HG03439 (cell line): ENCODE data around the gene MAP1B.

Experiments
- ATAC-seq: cut with Tn5 transposase; IDR thresholded peaks from one replicate; pipeline ENCODE4 v1.9.1; 2021; ENCODE audit warnings: mild to moderate bottlenecking, moderate library complexity; ENCODE audit not compliant: unreplicated experiment

The MAP1B gene

DNA sequence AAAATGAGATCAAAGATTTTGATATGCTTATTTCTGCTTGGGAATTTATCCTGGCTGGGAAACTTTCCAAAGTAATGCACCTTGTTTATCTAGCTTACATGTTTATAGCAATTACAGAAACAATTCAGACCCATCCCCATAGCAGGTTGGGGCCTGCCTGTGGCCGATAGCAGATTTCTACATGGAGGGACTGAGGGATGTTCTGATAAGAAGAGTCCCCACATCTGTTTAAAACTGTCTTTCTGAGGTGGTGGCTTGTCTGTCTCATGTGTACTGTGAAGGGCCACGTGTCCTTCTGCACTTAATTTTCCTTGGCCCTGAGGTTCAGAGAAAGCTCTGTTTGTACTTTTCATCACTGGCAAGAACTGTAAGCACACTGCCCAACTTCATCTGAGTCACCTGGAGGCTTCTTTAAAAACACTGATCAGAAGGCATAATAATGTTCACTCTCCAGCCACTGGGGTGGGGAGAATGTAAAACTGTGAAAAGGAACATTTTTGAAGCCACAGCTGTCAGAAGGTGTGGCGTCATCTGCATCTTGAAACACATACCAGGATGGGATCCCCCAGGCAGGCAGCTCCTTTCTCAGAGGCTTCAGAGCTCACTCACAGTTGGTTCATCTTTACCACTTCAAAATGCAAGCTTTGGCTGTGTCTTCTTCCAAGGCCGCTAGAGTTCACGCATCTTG lies 80.3 kb downstream of the MAP1B start:
- ATAC-seq: no peak

DNA sequence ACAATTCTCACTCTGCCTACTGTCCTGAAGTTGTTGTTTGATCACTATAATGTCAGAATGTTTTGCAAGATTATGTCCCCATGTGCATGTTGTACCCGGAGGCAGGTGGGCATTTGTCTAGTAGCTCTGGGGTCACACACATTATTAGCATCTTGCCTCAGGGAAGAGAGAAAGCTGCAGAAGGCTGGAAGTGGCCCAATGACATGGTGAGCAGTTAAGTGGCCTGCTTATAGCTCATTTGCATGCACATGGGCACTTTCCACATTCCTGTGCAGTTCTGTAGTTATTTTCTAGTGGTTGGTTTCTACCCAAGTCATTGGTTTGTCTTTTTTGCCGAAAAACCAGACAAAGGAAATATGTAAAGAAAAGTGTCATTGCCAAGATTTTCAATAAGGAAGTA lies 80.9 kb downstream of the MAP1B start:
- ATAC-seq: no peak

DNA sequence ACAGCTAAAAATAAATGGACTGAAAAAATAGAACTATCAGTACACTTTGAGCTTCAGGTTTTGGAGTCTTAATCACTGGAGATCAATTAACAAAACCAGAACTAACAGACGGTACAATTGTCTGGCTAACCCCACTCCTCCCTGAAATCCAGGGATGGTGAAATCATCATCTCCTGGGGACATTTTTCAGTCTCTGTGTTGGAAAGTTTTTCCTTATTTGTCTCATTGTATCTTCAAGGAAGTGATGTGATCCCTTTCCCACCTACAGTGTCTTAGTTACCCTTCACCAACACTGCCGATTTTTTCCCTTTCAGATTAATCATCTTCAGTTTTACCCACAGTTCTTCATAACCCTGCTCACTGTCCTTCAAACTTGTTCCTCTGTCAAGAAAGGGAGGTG lies 81.9 kb downstream of the MAP1B start:
- ATAC-seq: no peak

DNA sequence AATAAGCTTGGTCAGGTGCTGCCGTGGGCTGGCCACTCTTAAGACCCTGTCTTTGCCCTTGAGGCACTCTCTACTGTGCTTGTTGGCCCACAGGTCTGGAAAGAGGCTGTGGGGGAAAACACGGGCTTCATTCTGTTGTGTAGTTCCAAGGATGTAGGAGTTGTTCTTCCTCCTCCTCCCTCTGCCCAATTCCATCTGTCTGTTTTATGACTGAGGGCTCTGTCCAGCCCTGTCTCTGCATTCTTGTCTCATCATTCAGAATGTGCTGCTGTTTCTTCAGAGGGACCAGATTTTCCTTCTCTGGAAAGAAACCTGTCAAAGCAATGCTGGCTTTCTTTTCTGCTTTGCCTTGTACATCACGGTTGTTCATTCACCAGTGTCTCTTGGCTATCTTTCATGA lies 84.1 kb downstream of the MAP1B start:
- ATAC-seq: no peak

DNA sequence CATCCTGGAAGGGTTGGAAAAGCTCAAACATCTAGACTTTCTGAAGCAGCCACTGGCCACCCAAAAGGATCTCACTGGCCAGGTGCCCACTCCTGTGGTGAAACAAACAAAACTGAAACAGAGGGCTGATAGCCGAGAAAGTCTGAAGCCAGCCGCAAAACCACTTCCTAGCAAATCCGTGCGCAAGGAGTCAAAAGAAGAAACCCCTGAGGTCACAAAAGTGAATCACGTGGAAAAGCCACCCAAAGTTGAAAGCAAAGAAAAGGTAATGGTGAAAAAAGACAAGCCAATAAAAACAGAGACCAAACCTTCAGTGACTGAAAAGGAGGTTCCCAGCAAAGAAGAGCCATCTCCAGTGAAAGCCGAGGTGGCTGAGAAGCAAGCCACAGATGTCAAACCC lies 87.6 kb downstream of the MAP1B start:
- peak; percentile 91 for ATAC-seq

DNA sequence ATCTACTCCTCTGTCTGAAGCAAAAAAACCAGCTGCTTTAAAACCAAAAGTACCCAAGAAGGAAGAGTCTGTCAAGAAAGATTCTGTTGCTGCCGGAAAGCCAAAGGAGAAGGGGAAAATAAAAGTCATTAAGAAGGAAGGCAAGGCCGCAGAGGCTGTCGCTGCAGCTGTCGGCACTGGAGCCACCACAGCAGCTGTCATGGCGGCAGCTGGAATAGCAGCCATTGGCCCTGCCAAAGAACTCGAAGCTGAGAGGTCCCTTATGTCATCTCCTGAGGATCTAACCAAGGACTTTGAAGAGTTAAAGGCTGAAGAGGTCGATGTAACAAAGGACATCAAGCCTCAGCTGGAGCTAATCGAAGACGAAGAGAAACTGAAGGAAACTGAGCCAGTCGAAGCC lies 88.3 kb downstream of the MAP1B start:
- no peak for ATAC-seq

DNA sequence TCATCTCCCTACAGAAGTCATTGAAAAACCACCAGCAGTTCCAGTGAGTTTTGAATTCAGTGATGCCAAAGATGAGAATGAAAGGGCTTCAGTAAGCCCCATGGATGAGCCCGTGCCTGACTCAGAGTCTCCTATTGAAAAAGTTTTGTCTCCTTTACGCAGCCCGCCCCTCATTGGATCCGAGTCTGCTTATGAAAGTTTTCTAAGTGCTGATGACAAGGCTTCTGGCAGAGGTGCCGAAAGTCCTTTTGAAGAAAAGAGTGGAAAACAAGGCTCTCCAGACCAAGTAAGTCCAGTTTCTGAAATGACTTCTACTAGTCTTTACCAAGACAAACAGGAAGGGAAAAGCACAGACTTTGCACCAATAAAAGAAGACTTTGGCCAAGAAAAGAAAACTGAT lies 90.1 kb downstream of the MAP1B start:
- ATAC-seq: no peak

DNA sequence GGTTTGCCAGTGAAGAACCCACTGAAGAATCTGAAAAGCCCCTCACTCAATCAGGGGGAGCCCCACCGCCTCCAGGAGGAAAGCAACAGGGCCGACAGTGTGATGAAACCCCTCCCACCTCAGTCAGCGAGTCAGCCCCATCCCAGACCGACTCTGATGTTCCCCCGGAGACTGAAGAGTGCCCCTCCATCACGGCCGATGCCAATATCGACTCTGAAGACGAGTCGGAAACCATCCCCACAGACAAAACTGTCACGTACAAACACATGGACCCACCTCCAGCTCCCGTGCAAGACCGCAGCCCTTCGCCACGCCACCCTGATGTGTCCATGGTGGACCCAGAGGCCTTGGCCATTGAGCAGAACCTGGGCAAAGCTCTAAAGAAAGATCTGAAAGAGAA lies 92.4 kb downstream of the MAP1B start:
- no peak for ATAC-seq

DNA sequence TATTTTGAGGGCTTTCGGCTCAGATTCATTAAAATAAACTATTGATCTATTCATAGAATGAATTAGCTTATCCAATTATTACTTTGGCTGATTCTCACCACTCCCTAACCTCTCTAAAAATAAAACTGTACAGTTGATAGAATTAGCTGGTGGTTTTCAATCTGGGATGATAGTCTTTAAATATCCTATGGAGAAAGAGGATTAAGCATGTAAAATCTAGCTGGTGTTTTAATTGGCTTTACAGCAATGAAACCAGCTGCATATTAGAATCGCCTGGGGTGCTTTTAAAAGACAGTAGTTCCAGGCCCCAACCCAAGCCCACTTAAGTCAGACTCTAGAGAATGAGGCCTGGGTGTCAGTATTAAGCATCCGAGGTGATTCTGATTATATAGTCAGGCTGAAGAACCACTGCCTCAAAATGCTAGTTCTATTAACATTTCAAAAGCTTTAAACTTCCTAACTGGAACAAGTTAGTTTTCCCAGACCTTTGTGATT lies 95.1 kb downstream of the MAP1B start:
- no peak for ATAC-seq

DNA sequence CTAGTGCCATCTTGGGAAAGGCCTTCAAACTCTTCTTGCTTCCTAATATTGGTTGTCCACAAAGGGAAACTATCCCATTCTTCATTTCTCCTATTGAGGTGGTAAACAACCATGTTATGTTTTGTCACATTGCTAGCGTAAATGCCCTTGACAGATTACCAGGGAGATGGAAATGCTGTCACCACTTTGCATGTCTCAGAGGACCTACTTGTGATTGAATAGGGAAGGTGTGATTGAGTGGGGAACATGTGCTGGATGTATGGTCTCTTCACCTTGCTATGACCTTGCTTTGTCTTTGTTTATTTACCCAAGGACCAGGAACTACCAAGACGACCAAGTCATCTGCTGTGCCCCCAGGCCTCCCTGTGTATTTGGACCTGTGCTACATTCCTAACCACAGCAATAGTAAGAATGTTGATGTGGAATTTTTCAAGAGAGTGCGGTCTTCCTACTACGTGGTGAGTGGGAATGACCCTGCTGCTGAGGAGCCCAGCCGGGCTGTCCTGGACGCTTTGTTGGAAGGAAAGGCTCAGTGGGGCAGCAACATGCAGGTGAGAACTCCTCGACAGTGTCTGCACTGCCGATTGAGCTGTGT lies 96.1 kb downstream of the MAP1B start:
- no peak for ATAC-seq

DNA sequence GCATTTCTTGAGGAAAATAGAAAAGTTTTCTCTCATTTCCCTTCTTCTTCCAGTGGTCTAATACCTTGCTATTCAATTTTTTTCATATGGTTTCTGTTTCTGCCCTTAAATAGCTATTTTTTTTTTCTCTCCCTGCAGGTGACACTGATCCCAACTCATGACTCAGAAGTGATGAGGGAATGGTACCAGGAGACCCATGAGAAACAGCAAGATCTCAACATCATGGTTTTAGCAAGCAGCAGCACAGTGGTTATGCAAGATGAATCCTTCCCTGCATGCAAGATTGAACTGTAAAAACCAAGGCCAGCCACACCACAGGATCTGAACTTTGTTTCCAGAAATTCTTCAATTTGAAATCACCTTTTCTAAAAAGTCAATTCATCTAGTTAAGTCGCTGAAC lies 97.7 kb downstream of the MAP1B start:
- no peak for ATAC-seq

DNA sequence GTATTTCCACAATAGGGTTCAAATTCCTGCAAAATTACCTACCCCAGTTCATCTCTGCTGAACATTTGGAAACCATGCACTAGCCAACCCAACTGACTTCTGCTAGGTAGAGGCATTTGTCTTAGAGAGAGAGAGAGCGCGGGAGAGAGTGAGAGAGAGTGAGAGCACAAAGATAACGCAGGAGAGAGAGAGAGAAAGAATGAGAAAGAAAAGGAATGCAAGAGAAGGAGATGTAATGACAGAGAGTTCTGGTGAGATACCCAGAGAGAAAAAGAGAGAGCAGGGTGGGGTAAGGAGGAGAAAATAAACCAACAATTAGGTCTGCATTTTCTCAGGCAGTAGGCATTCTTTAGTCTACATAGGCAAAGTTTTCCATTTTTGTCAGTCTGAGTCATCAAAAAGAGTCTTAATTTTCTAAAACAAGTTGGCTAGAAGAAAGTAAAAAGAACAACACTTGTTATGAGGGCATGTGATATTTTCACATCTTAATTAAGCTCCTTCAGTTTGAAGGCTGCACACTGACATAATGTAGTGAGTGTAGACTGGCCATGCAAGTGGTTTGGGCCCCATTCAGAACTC lies 98.2 kb downstream of the MAP1B start:
- ATAC-seq: no peak

DNA sequence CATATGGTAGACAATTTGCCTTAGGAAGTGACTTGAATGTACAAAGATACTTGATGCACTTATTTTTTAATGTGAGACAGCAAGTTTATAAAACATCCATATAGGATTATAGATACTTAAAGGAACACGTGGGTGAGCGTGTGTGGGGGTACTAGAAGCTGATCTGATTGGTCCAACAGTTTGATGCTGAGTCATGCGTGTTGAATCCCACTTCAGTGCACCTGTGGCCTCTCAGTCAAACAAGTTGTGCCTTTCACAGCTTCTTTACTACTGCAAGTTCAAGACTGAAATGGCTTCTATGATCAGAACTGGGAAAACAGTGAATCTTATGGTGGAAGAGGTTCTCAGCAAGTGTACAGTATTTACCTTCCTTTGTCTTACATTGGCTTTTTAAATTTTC lies 98.9 kb downstream of the MAP1B start:
- ATAC-seq: no peak

DNA sequence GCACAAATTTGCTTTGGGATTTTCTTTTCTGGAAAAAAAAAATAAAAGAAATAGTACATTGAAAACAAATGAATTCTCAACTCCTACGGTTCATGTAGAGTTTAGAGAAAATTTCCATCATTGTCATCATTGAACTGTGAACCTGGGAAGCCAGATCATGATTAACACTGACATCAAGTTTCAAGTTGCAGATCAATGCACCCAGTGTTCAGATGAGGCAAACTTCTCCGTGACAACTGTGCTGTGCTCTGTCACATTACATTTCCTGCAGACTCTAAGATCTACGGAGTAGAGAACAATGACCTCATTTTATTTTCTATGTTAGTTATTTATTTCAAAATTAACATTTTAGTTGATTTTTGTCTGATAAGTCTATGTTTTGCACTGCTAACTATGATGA lies 99.7 kb downstream of the MAP1B start:
- no peak for ATAC-seq

DNA sequence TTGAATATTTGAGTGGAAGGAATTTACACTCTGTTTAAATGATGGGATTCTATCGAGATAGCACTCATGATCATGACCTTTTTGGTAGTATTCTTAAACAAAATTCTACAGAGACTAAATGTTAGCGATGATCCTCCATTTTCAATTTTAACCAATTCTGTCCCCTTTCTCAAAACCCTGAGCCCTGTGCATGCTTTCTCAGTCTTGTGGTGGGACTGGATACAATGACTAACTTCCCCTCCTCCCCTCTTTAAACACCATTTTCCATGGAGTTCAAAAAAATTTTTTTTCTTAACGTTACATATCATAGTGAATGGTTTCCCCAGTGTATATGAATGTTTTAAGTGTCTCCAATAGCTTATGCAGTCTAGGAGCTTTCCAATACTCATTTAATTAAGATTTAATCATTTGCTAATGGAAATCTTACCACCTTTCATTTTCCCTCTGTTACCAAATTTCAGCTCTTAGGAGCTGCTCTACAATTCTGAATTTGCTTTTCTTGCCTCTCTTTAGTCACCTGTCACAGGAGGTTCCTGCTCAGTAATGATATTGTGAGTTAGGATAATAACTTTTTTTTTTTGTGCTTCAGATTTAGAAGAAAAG lies 101.2 kb downstream of the MAP1B start:
- no peak for ATAC-seq

DNA sequence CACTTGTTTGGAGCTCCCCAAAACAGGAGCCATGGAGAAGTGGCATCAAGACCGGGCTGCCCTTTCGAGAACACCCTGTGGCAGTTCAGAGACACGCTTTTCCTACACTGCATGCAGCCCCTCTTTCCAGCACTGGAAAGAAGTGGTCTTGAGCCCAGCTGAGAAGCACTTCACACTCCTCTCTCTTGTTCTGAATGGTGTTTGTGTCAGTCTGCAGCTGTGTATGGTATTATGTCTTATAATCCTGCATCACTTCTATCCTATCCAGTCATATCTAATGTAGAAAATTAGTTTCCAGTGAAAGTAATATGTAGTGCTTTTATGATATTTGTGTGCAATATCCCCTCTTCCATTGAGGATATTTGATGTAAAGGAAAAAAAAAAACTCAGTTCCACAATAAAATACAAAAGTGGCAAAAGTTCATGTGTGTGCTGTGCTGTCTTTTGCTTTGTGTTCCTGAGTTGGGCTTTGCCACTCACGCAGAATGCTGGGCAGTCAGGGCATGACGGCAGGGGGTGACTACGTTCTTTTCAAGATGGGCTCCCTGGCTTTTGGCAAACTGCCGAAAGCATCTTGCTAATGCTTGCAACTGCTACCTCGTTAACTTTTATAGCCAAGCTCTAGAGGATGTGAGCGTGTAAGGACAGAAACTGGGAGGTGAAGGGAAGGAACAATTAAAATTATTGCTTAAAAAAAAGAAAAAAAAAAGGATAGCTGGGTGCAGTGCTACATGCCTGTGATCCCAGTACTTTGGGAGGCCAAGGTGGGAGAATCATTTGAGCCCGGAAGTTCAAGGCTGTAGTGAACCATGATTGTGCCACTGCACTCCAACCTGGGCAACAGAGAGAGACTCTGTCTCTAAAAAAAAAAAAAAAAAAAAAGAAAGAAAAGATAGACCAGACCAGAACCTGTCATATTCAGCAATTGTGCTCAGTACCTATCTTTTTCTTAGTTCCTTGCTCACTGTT lies 102.2 kb downstream of the MAP1B start:
- no peak for ATAC-seq

DNA sequence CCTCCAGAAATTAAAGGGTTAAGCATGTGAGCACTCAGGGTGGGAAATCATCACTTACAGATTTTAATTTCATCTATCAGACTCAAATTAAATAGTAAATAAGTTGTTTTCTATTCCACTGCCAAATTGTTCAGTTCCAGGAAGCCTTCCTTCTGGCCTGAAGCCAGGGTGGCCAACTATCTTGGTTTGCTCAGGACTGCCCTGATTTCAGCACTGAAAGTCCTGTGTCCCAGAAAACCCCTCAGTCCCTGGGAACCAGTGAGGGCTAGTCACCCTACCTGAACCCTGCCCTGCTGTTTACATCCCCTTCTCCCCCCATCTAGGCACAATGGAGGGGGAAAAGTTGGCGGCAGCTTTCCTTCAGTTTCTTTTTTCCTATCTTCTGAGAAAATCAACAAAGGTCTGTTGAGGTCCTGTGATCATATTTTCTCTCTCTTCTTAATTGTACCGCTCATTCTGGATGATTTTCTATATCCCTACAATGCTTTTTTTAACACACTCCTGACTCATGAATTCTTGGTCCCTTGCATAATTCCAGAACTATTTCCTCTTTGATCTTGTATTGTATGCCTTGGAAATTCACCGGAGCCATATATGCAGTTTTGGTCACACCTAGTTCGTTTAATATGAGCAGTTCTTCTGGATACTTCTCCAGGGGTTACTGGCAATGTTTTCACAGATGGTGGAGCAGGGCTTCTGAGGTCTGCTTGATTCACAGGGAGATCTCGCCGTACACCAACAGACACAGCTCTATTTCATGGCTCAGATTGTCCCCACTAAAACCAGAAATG lies 103.8 kb downstream of the MAP1B start:
- no peak for ATAC-seq

DNA sequence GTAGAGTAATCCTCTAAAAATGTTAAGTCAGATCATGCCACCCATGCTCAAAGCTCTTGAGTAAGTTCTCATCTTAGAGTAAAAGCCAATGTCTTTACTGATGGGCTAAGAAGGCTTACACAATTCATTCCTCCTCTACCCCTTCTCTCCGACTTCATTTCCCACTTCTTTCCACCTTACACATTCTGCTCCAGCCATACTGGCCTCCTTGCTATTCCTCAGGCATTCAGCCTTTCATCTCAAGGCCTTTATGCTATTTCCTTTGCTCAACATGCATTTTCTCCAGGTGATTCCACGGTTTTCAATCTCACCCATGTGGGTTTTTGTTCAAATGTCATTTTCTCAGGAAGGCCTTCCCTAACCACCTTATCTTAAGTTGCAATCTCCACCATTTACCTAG lies 104.9 kb downstream of the MAP1B start:
- ATAC-seq: no peak

DNA sequence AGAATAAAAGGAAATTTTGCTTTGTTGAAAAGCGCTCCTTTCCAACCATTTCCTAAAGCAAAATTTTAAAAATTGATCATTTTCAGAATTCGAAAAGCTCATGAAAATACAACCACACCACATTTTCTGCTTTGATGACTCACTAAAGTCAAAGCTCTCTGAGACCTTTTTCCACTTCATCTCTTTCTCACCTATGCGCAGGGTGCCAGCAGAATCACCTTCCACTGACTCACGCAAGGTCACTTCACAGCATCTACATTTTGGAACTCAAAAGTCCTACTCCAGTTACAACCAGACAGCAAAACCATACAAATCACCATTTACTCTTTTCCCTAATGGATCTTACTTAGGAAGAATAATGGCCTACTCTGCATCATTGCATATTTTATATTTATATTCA lies 106.2 kb downstream of the MAP1B start:
- no peak for ATAC-seq

DNA sequence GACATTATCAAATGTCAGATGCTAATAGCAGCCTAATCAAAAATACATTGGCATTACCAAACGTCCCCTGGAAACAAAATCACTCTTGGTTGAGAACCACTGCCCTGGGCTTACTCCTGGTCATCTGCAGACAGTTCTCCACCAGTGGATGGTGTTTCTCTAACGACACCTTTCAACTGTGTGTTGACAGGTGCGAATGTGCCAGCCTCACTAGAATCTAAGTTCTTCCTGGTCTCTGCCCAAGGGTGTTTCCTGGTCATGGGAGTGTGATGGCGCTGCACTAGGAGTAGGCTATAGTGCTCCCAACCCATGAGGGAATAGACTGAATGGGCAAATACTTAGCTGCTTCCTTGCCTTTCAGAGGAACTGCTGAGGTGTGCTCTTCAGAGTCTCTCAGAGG lies 106.9 kb downstream of the MAP1B start:
- ATAC-seq: no peak
